ENCODE data around the gene CLASRP.

CLASRP gene, protein sequence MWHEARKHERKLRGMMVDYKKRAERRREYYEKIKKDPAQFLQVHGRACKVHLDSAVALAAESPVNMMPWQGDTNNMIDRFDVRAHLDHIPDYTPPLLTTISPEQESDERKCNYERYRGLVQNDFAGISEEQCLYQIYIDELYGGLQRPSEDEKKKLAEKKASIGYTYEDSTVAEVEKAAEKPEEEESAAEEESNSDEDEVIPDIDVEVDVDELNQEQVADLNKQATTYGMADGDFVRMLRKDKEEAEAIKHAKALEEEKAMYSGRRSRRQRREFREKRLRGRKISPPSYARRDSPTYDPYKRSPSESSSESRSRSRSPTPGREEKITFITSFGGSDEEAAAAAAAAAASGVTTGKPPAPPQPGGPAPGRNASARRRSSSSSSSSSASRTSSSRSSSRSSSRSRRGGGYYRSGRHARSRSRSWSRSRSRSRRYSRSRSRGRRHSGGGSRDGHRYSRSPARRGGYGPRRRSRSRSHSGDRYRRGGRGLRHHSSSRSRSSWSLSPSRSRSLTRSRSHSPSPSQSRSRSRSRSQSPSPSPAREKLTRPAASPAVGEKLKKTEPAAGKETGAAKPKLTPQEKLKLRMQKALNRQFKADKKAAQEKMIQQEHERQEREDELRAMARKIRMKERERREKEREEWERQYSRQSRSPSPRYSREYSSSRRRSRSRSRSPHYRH

DNA sequence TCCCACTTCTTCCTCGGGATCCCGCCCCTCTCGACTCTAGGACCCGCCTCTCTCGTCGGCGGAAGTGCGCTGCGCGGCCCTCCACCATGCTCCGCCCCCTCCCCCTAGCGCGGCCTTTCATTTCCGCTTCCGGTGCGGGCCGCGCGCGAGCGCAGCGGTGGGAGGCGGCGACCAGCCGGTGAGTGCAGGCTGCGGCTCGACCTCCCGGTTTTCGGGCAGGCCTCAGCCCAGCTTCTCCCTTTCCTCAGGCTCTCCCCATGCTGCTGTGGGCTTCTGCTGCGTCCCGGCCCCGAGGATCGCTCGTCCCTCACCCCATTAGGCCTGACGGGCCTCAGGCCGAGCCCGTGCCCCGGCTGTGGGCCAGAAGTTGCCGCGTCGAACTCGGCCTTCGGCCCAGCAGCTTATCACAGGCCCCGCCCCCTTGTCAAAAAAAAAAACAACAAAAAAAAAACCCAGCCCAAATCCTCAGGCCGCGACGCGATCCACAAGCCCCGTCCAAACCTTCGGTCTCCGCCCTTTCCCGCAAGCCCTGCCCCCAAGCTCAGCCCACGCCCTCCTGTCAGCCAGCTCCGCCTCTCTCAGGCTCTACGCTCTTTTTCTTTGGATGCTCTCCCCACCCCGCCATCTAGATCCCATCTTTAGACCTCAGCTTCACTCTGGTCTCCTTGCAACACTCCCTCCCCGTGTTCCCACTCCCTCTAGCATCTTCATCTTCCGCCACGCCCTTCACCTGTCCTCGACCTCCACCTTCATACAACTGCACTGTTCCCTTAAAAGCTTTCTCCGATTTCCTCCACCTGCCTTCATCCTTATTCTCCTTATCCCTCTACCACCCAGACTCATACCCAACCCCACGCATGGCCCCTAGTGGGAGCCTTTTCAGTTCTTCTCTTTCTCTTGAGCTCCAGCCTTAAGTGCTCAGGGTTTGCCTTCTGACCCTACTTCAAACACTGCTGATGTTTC lies at the start of gene CLASRP:
Gene CLASRP, plus strand, starts transcription at position 115 of the 963 bp plus-strand sequence. CDS start 1,168 bp downstream, outside the sequence.
- H3K4me3 ChIP-seq (ENCODE audit: low read depth, low read length), result peak within 1 kb of the TSS; percentile 80
- TF ChIP-seq CTCF (IDR thresholded peaks at IDR 0.05; ENCODE audit: low read depth, low read length, missing control alignments), result no peak
- DNase-seq (ENCODE audit: low read depth), result peak; percentile 63
- in situ Hi-C loops (cut with HindIII; ENCODE audit: low sequenced_read_pairs), result no loop called here

DNA sequence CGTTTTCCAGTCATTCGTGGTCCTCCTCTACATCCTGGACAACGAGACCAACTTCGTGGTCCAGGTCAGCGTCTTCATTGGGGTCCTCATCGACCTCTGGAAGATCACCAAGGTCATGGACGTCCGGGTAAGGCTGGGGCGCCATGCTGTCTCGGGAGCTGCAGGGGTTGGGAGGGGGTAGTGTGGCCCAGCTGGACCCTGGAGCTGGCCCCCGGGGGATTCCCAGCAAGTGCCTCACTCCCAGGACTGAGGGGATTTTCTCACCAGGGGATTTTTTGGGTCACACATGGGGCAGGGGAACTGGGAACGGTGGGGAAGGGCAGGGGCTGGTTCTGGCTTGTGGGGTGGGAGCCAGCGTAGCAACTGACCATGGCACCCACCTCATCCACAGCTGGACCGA lies 48.4 kb upstream of the CLASRP start:
- in situ Hi-C loops (cut with HindIII; ENCODE audit: low sequenced_read_pairs), result no loop called here

DNA sequence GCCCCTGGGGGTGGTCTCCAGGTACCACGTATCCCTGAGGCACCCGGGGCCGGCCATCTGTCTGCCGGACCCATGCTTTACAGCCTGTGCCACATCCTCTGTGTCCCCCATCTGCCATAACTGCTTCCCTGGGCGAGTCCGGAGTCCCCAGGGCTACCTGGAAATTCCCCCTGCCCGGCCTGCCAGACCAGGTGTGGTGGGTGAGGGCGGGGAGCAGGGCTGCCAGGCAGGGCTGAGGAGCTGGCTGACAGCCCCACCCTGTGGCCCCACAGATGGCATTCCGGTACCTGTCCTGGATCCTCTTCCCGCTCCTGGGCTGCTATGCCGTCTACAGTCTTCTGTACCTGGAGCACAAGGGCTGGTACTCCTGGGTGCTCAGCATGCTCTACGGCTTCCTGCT lies 47.9 kb upstream of the CLASRP start:
- no peak overlapping the region for H3K4me3 ChIP-seq (ENCODE audit: low read depth, low read length)
- no peak for TF ChIP-seq CTCF (IDR thresholded peaks at IDR 0.05; ENCODE audit: low read depth, low read length, missing control alignments)
- DNase-seq (ENCODE audit: low read depth), result no peak
- in situ Hi-C loops (cut with HindIII; ENCODE audit: low sequenced_read_pairs), result no loop called here

More for the DNA sequence above, 48.4 kb upstream of the CLASRP start:
- no peak overlapping the region for H3K4me3 ChIP-seq (ENCODE audit: low read depth, low read length)
- no peak for DNase-seq (ENCODE audit: low read depth)
- TF ChIP-seq CTCF (IDR thresholded peaks at IDR 0.05; ENCODE audit: low read depth, low read length, missing control alignments), result no peak

- DNase-seq (ENCODE audit: low read depth), result no peak
- TF ChIP-seq CTCF (IDR thresholded peaks at IDR 0.05; ENCODE audit: low read depth, low read length, missing control alignments), result no peak
- in situ Hi-C loops (cut with HindIII; ENCODE audit: low sequenced_read_pairs), result no loop called here
- H3K4me3 ChIP-seq (ENCODE audit: low read depth, low read length), result no peak overlapping the region
These were observed 46.3 kb upstream of the CLASRP start for GRCh38 chr19:44992336-44993163.

DNA sequence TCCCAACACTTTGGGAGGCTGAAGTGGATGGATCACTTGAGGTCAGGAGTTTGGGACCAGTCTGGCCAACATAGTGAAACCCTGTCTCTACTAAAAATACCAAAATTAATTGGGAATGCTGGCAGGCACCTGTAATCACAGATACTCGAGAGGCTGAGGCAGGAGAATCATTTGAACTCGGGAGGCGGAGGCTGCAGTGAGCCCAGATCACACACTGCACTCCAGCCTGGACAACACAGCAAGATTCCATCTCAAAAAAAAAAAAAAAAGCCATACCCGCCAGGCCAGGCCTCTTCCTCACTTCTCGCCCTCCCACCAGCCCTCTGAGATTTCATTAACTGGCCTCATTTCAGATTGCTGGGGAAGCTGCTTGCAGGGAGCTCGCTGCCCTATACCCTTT lies 45.3 kb upstream of the CLASRP start:
- no peak for TF ChIP-seq CTCF (IDR thresholded peaks at IDR 0.05; ENCODE audit: low read depth, low read length, missing control alignments)
- in situ Hi-C loops (cut with HindIII; ENCODE audit: low sequenced_read_pairs), result no loop called here
- H3K4me3 ChIP-seq (ENCODE audit: low read depth, low read length), result no peak overlapping the region
- no peak for DNase-seq (ENCODE audit: low read depth)
